ENCODE measurements around the gene SLC18B1. TPM values are rescaled to one million over a fixed set of nuclear protein-coding genes. Genes with fewer than 3 reads are reported as not detected.
A peak's percentile ranks its signal among the peaks of the same experiment; 100 is the strongest.

SLC18B1 gene
- total and polyA plus RNA-seq, 2 of the 8 experiments (the other 6 are each of a cell fraction or from before 2014, with no cell fraction given), result 17.2 to 23.4 TPM

DNA sequence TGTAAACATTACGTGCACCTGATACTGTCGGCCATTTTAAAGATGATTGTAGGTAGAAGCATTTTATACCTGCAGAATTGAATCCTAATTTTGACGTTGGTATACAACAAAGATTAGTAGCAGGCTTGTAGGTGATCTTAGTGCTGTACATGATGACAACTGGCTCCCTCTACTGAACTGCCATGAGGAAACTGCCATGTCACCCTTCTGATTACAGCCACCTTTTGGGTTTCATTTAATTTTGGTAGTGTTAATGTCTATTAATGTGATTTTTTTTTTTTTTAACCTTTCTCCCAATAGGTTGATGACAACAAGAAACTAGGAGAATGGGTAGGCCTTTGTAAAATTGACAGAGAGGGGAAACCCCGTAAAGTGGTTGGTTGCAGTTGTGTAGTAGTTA, 18.2 kb upstream of the SLC18B1 start:
- H4K5ac ChIP-seq (ENCODE audit: insufficient read length, low read depth, low read length), result no peak overlapping the region
- no peaks in the 10 kb centered on the region for H3K27me3 ChIP-seq (replicated peaks in 1 of 4; ENCODE audit: control insufficient read depth in 3 of 4, extremely low read depth in 1 of 4, insufficient read depth in 3 of 4, low read length in 3 of 4)
- ChIA-PET CTCF (ENCODE audit: partially characterized antibody) (interaction anchor here (0.7 kb wide), 1 partner anchor 303 kb away, joined by 3 read pairs; no protein-coding TSS in a partner anchor), POLR2A (ENCODE audit: partially characterized antibody) (interaction anchor here (0.7 to 7.4 kb wide), 8 partner anchors 11 to 536 kb away, joined by 3 to 122 read pairs (median 19); partner anchors contain the start of gene SLC18B1)
- H4K8ac ChIP-seq (ENCODE audit: extremely low read depth, insufficient read depth, low read length), result no peak overlapping the region
- no peak overlapping the region for H2BK5ac ChIP-seq (ENCODE audit: low read depth, low read length)
- peaks cover 9 to 29% of the 10 kb centered on the region in 2 experiments for H3K79me2 ChIP-seq (ENCODE audit: control insufficient read depth in 1 of 2, insufficient read depth in 2 of 2, low read length in 2 of 2)
- no peak overlapping the region for H4K91ac ChIP-seq (replicated peaks; ENCODE audit: insufficient read length, low read length)
- H2BK120ac ChIP-seq (replicated peaks; ENCODE audit: low read depth, low read length), result no peak overlapping the region
- H4K20me1 ChIP-seq (replicated peaks in 1 of 2; ENCODE audit: control insufficient read depth in 1 of 2, insufficient read depth in 2 of 2, low read length in 2 of 2), result peaks cover 20 to 22% of the 10 kb centered on the region in 2 experiments
- no peak overlapping the region for H3K18ac ChIP-seq (ENCODE audit: extremely low read depth, low read length)
- no peak overlapping the region for H3K4ac ChIP-seq (replicated peaks; ENCODE audit: insufficient read length, low read depth, low read length)
- no peaks in the 10 kb centered on the region for H3K79me1 ChIP-seq (ENCODE audit: low read depth, low read length)
- H2BK20ac ChIP-seq (ENCODE audit: low read length), result no peak overlapping the region
- peaks cover 31 to 49% (median 42%) of the 10 kb centered on the region in 4 experiments for H3K36me3 ChIP-seq (ENCODE audit: control insufficient read depth in 2 of 4, insufficient read depth in 4 of 4, low read length in 3 of 4)
- H3K56ac ChIP-seq (replicated peaks; ENCODE audit: insufficient read length, low read depth, low read length), result no peak overlapping the region
- DNase-seq (ENCODE audit: low read depth in 1 of 2, low spot score in 2 of 2), result no peak
- no peak overlapping the region for H3K27ac ChIP-seq (ENCODE audit: low read depth, low read length)
- H2AFZ ChIP-seq (ENCODE audit: low read length), result no peak overlapping the region
- no peak overlapping the region for H2AK5ac ChIP-seq (ENCODE audit: low read depth, low read length)
- 83% methylated on average over 4 of the region's 4 CpGs; no CpG with 5 or more reads in 1 of the 2 experiments for WGBS, 2 experiments (ENCODE audit: extremely low coverage in 1 of 2, insufficient coverage in 1 of 2, insufficient read length in 1 of 2, insufficient replicate concordance in 2 of 2, low coverage in 1 of 2, low lambda C conversion rate in 2 of 2, missing lambda C conversion rate in 1 of 2)
- H3K4me1 ChIP-seq (replicated peaks in 1 of 4; ENCODE audit: control insufficient read depth in 3 of 4, insufficient read depth in 4 of 4, low read length in 3 of 4), result peaks cover 0 to 8% (median 6%) of the 10 kb centered on the region in 4 experiments; a peak in 6 of 7 replicates
- FAIRE-seq, result no peak
- peak overlapping the region in 1 of 4 experiments; percentile 96; a peak in 1 of 7 replicates for H3K9ac ChIP-seq (replicated peaks in 1 of 4; ENCODE audit: extremely low read depth in 1 of 4, low read depth in 3 of 4, low read length in 3 of 4)
- peaks cover 9% of the 10 kb centered on the region for H3K23me2 ChIP-seq (ENCODE audit: low read depth, low read length)
- no peak overlapping the region for H3K23ac ChIP-seq (ENCODE audit: insufficient read length)
- H2BK15ac ChIP-seq (ENCODE audit: low read length), result no peak overlapping the region
- H3K4me2 ChIP-seq (ENCODE audit: insufficient read depth in 1 of 2, low read depth in 2 of 2, low read length in 2 of 2), result peak overlapping the region; percentile 78 to 94
- H3K4me3 ChIP-seq (ENCODE audit: extremely low read depth in 1 of 4, insufficient read depth in 2 of 4, low read depth in 3 of 4, low read length in 4 of 4), result peak overlapping the region in 3 of 4 experiments; percentile 18 to 98 (median 94); a peak in 4 of 8 replicates
- no peaks in the 10 kb centered on the region for H3K9me3 ChIP-seq (ENCODE audit: insufficient read depth in 2 of 2, low read depth in 1 of 2, low read length in 1 of 2)
- no peak overlapping the region for H2BK12ac ChIP-seq (ENCODE audit: low read depth, low read length)
- no peak overlapping the region for H3K14ac ChIP-seq (ENCODE audit: insufficient read length)
- TF ChIP-seq NANOG (IDR thresholded peaks at IDR 0.05; ENCODE audit: insufficient read depth, low read depth, low read length, poor library complexity, severe bottlenecking) (no peak), BACH1 (IDR thresholded peaks at IDR 0.05; ENCODE audit: low read length) (no peak)

Measured in H1 (cell line).